ENCODE data around the gene FYB1. TPM values are rescaled to one million over a fixed set of nuclear protein-coding genes. Genes with fewer than 3 reads are reported as not detected.
A peak's percentile ranks its signal among the peaks of the same experiment; 100 is the strongest.

FYB1 gene, protein sequence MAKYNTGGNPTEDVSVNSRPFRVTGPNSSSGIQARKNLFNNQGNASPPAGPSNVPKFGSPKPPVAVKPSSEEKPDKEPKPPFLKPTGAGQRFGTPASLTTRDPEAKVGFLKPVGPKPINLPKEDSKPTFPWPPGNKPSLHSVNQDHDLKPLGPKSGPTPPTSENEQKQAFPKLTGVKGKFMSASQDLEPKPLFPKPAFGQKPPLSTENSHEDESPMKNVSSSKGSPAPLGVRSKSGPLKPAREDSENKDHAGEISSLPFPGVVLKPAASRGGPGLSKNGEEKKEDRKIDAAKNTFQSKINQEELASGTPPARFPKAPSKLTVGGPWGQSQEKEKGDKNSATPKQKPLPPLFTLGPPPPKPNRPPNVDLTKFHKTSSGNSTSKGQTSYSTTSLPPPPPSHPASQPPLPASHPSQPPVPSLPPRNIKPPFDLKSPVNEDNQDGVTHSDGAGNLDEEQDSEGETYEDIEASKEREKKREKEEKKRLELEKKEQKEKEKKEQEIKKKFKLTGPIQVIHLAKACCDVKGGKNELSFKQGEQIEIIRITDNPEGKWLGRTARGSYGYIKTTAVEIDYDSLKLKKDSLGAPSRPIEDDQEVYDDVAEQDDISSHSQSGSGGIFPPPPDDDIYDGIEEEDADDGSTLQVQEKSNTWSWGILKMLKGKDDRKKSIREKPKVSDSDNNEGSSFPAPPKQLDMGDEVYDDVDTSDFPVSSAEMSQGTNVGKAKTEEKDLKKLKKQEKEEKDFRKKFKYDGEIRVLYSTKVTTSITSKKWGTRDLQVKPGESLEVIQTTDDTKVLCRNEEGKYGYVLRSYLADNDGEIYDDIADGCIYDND
- 0.16 TPM in 1 of 2 replicates, not detected in the other for total RNA-seq (2014; rRNA removed; shearing (Covaris generic))
- total RNA-seq (2022), result not detected in 2 replicates
- Bru-seq, nascent RNA, result percentile 3 among the genes with signal in this experiment
- percentile 3 among the genes with signal in this experiment for BruChase-seq, experiment 1, labeled RNA remaining after a 6-hour chase
- BruChase-seq, experiment 2, labeled RNA remaining after a 2-hour chase, result percentile 4 among the genes with signal in this experiment
- long read RNA-seq, result 0 reads

GRCh38 chr5:39219437-39219836 lies at the start of gene FYB1:
Gene FYB1 (minus strand): TSS chr5:39219563. CDS start chr5:39202960, 16,603 bp downstream.
- Histone ChIP-seq H3K4me2 (ENCODE audit: low read length) (no peak within 1 kb of the TSS), H3K79me2 (ENCODE audit: insufficient read depth, low read depth, low read length) (no peaks in the 10 kb centered on the region), H3K9me3 (ENCODE audit: low read length) (no peaks in the 10 kb centered on the region), H4K20me1 (ENCODE audit: insufficient read depth, low read length) (no peaks in the 10 kb centered on the region), H3K27ac (ENCODE audit: low read depth, low read length, poor library complexity, severe bottlenecking) (no peak within 1 kb of the TSS), H2AFZ (ENCODE audit: low read length) (no peak within 1 kb of the TSS), H3K4me3 (ENCODE audit: low read depth, low read length, poor library complexity, severe bottlenecking) (no peak within 1 kb of the TSS), H3K36me3 (ENCODE audit: insufficient read depth, low read length) (no peaks in the 10 kb centered on the region), H3K9me2 (ENCODE audit: insufficient read depth, low read length) (no peaks in the 10 kb centered on the region), H3K4me1 (ENCODE audit: insufficient read depth, low read length, poor library complexity, severe bottlenecking) (no peaks in the 10 kb centered on the region)
- intact Hi-C loops (cut with micrococcal nuclease; ENCODE audit: unreplicated experiment), result loop anchor here (10.0 kb wide), 2 partner anchors 65 to 155 kb away; no protein-coding TSS in a partner anchor
- TF ChIP-seq EZH2phosphoT487 (IDR thresholded peaks at IDR 0.05; ENCODE audit: borderline replicate concordance, low read depth, low read length), result no peak
- TF ChIP-seq, protein P1, sequence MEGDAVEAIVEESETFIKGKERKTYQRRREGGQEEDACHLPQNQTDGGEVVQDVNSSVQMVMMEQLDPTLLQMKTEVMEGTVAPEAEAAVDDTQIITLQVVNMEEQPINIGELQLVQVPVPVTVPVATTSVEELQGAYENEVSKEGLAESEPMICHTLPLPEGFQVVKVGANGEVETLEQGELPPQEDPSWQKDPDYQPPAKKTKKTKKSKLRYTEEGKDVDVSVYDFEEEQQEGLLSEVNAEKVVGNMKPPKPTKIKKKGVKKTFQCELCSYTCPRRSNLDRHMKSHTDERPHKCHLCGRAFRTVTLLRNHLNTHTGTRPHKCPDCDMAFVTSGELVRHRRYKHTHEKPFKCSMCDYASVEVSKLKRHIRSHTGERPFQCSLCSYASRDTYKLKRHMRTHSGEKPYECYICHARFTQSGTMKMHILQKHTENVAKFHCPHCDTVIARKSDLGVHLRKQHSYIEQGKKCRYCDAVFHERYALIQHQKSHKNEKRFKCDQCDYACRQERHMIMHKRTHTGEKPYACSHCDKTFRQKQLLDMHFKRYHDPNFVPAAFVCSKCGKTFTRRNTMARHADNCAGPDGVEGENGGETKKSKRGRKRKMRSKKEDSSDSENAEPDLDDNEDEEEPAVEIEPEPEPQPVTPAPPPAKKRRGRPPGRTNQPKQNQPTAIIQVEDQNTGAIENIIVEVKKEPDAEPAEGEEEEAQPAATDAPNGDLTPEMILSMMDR (conservative IDR thresholded peaks at IDR 0.05; ENCODE audit: low read length), result no peak
- no peak for DNase-seq (ENCODE audit: low spot score)
- POLR2A ChIA-PET, result no interaction called here
- CTCF ChIA-PET (ENCODE audit: unreplicated experiment), result no interaction called here
- BruUV-seq (replicated peaks), result no TSS peak

DNA sequence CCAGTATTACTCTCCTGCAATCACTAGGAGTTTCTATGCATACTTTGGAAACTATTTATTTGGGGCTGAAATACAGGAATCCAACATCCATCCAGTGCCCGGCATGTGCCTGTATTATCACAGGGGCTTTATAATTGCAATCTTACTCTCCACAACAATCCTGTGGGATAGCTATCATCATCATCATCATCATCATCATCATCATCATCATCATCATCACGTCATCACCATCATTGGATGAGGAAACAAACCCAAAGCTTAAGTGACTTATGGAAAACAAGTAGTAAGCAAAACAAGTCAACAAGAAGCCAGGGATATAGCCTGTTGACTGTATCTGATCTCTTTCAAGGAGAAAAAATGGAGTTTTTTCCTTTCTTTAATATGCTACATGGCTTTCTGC lies 47.8 kb upstream of the FYB1 start:
- H3K4me1 ChIP-seq (ENCODE audit: insufficient read depth, low read length, poor library complexity, severe bottlenecking), result no peaks in the 10 kb centered on the region
- POLR2A ChIA-PET, result no interaction called here

More for the DNA sequence above, 47.8 kb upstream of the FYB1 start:
- CTCF ChIA-PET (ENCODE audit: unreplicated experiment), result no interaction called here
- H3K9me2 ChIP-seq (ENCODE audit: insufficient read depth, low read length), result no peaks in the 10 kb centered on the region
- intact Hi-C loops (cut with micrococcal nuclease; ENCODE audit: unreplicated experiment), result no loop called here
- no peaks in the 10 kb centered on the region for H3K36me3 ChIP-seq (ENCODE audit: insufficient read depth, low read length)
- H3K79me2 ChIP-seq (ENCODE audit: insufficient read depth, low read depth, low read length), result no peaks in the 10 kb centered on the region
- no peaks in the 10 kb centered on the region for H4K20me1 ChIP-seq (ENCODE audit: insufficient read depth, low read length)
- no peak overlapping the region for H3K27ac ChIP-seq (ENCODE audit: low read depth, low read length, poor library complexity, severe bottlenecking)
- H3K4me3 ChIP-seq (ENCODE audit: low read depth, low read length, poor library complexity, severe bottlenecking), result no peak overlapping the region
- TF ChIP-seq, protein P1 (conservative IDR thresholded peaks at IDR 0.05; ENCODE audit: low read length), result no peak
- TF ChIP-seq EZH2phosphoT487 (IDR thresholded peaks at IDR 0.05; ENCODE audit: borderline replicate concordance, low read depth, low read length), result no peak
- DNase-seq (ENCODE audit: low spot score), result no peak
- H3K9me3 ChIP-seq (ENCODE audit: low read length), result no peaks in the 10 kb centered on the region
- no peak overlapping the region for H3K4me2 ChIP-seq (ENCODE audit: low read length)
- no peak overlapping the region for H2AFZ ChIP-seq (ENCODE audit: low read length)
- no TSS peak for BruUV-seq (replicated peaks)
